H1 (cell line): ENCODE data around the gene TNFSF18. TPM values are rescaled to one million over a fixed set of nuclear protein-coding genes. Genes with fewer than 3 reads are reported as not detected.

ENCODE experiments used
- CTCF ChIA-PET: fragments of 300-600 bp; sonication (Branson Sonifier 250); formaldehyde crosslinking; loops from one replicate; lab custom pipeline; 2021; ENCODE audit not compliant: partially characterized antibody; lab: Charles Lee
- POLR2A ChIA-PET: fragments of 300-600 bp; sonication (Branson Sonifier 250); formaldehyde crosslinking; loops from one replicate; lab custom pipeline; 2021; ENCODE audit warnings: inconsistent platforms; ENCODE audit not compliant: partially characterized antibody; lab: Charles Lee
- DNase-seq, 2 experiments: peaks; one replicate each; pipeline versions ENCODE4 v3.0.0 to v3.0.0-alpha.2; 2010 to 2022; ENCODE audit warnings: low spot score in 2 of 2, low read depth in 1 of 2, mixed read lengths in 1 of 2
- FAIRE-seq: peaks from 2 replicates; lab custom pipeline; 2011; peaks lifted over from hg19 to GRCh38; lab: Jason Lieb, UNC
- H2AFZ ChIP-seq: 2 replicates; pipeline ENCODE4 v1.8.1; 2012; ENCODE audit warnings: low read length, inconsistent platforms
- H2AK5ac ChIP-seq: 2 replicates; pipeline ENCODE4 v1.6.1; 2013; ENCODE audit warnings: low read depth, low read length
- H2BK120ac ChIP-seq: replicated peaks from 2 replicates; pipeline ENCODE3; 2013; ENCODE audit warnings: low read depth, low read length, inconsistent platforms
- H2BK12ac ChIP-seq: 2 replicates; pipeline ENCODE4 v1.6.1; 2013; ENCODE audit warnings: low read depth, low read length
- H2BK15ac ChIP-seq: 2 replicates; pipeline ENCODE4 v1.6.1; 2013; ENCODE audit warnings: low read length
- H2BK20ac ChIP-seq: 2 replicates; pipeline ENCODE4 v1.6.1; 2013; ENCODE audit warnings: low read length
- H2BK5ac ChIP-seq: 2 replicates; pipeline ENCODE4 v1.6.1; 2013; ENCODE audit warnings: low read depth, low read length
- H3K14ac ChIP-seq: 2 replicates; pipeline ENCODE4 v1.6.1; 2013; ENCODE audit warnings: inconsistent platforms; ENCODE audit not compliant: insufficient read length
- H3K18ac ChIP-seq: 2 replicates; pipeline ENCODE4 v1.6.1; 2013; ENCODE audit warnings: low read length; ENCODE audit errors: extremely low read depth
- H3K23ac ChIP-seq: 2 replicates; pipeline ENCODE4 v1.6.1; 2013; ENCODE audit warnings: inconsistent platforms; ENCODE audit not compliant: insufficient read length
- H3K23me2 ChIP-seq: 2 replicates; pipeline ENCODE4 v1.6.1; 2013; ENCODE audit warnings: low read depth, low read length
- H3K27ac ChIP-seq: 2 replicates; pipeline ENCODE4 v1.6.1; 2011; ENCODE audit warnings: low read depth, low read length, inconsistent platforms
- H3K27me3 ChIP-seq, 4 experiments: replicated peaks in 1 of 4; 1 replicate in 1 of 4; 2 replicates in 3 of 4; pipeline versions ENCODE4 v1.6.1 to v1.8.1; 2011 to 2013; ENCODE audit warnings: low read length in 3 of 4, mild to moderate bottlenecking in 3 of 4, inconsistent platforms in 2 of 4, mixed read lengths in 2 of 4, moderate library complexity in 1 of 4; ENCODE audit not compliant: control insufficient read depth in 3 of 4, insufficient read depth in 3 of 4; ENCODE audit errors: extremely low read depth in 1 of 4
- H3K36me3 ChIP-seq, 4 experiments: 2 replicates each; pipeline versions ENCODE4 v1.6.1 to v1.8.1; 2011 to 2013; ENCODE audit warnings: mild to moderate bottlenecking in 4 of 4, low read length in 3 of 4, moderate library complexity in 2 of 4, control low read depth in 1 of 4, inconsistent platforms in 1 of 4; ENCODE audit not compliant: insufficient read depth in 4 of 4, control insufficient read depth in 2 of 4
- H3K4ac ChIP-seq: replicated peaks from 2 replicates; pipeline ENCODE3; 2013; ENCODE audit warnings: low read length, low read depth, mixed read lengths, inconsistent platforms; ENCODE audit not compliant: insufficient read length
- H3K4me1 ChIP-seq, 4 experiments: replicated peaks in 1 of 4; 1 replicate in 1 of 4; 2 replicates in 3 of 4; pipeline versions ENCODE4 v1.6.1 to v1.8.1; 2011 to 2013; ENCODE audit warnings: low read length in 3 of 4, inconsistent platforms in 2 of 4, mixed read lengths in 1 of 4; ENCODE audit not compliant: insufficient read depth in 4 of 4, control insufficient read depth in 3 of 4
- H3K4me2 ChIP-seq, 2 experiments: 2 replicates each; pipeline versions ENCODE4 v1.6.1 to v1.8.1; 2011 to 2013; ENCODE audit warnings: low read depth in 2 of 2, low read length in 2 of 2, control low read depth in 1 of 2, inconsistent platforms in 1 of 2, mild to moderate bottlenecking in 1 of 2; ENCODE audit not compliant: insufficient read depth in 1 of 2
- H3K4me3 ChIP-seq, 4 experiments: fragments of 200-600, 300-600 bp in 1 of 4; sonication (generic), shearing (Covaris generic), sonication (Bioruptor Twin) in 1 of 4; 2 replicates each; pipeline versions ENCODE4 v1.5.1 to v1.8.1; 2011 to 2016; ENCODE audit warnings: low read length in 4 of 4, low read depth in 3 of 4, control low read depth in 2 of 4, inconsistent platforms in 2 of 4, mild to moderate bottlenecking in 2 of 4, mixed read lengths in 1 of 4, moderate library complexity in 1 of 4; ENCODE audit not compliant: insufficient read depth in 2 of 4; ENCODE audit errors: extremely low read depth in 1 of 4
- H3K56ac ChIP-seq: replicated peaks from 2 replicates; pipeline ENCODE3; 2013; ENCODE audit warnings: low read depth, mild to moderate bottlenecking, mixed read lengths, low read length, inconsistent platforms; ENCODE audit not compliant: insufficient read length
- H3K79me1 ChIP-seq: 2 replicates; pipeline ENCODE4 v1.6.1; 2013; ENCODE audit warnings: low read depth, low read length, control low read depth
- H3K79me2 ChIP-seq, 2 experiments: 2 replicates each; pipeline versions ENCODE4 v1.6.1 to v1.8.1; 2012 to 2013; ENCODE audit warnings: low read length in 2 of 2, mild to moderate bottlenecking in 2 of 2, inconsistent platforms in 1 of 2; ENCODE audit not compliant: insufficient read depth in 2 of 2, control insufficient read depth in 1 of 2
- H3K9ac ChIP-seq, 4 experiments: replicated peaks in 1 of 4; 1 replicate in 1 of 4; 2 replicates in 3 of 4; pipeline versions ENCODE4 v1.6.1 to v1.8.1; 2011 to 2013; ENCODE audit warnings: low read depth in 3 of 4, low read length in 3 of 4, control low read depth in 2 of 4, mild to moderate bottlenecking in 2 of 4, moderate library complexity in 2 of 4, inconsistent platforms in 1 of 4; ENCODE audit errors: extremely low read depth in 1 of 4
- H3K9me3 ChIP-seq, 2 experiments: 2 replicates each; pipeline versions ENCODE4 v1.6.1 to v1.8.1; 2012 to 2013; ENCODE audit warnings: mild to moderate bottlenecking in 2 of 2, moderate library complexity in 2 of 2, control low read depth in 1 of 2, inconsistent platforms in 1 of 2, low read depth in 1 of 2, low read length in 1 of 2, mixed read lengths in 1 of 2; ENCODE audit not compliant: insufficient read depth in 2 of 2
- H4K20me1 ChIP-seq, 2 experiments: replicated peaks in 1 of 2; 2 replicates each; pipeline versions ENCODE3 to v1.8.1; 2011 to 2013; ENCODE audit warnings: inconsistent platforms in 2 of 2, low read length in 2 of 2, mild to moderate bottlenecking in 1 of 2; ENCODE audit not compliant: insufficient read depth in 2 of 2, control insufficient read depth in 1 of 2
- H4K5ac ChIP-seq: 2 replicates; pipeline ENCODE4 v1.6.1; 2013; ENCODE audit warnings: low read length, low read depth, mixed read lengths, inconsistent platforms; ENCODE audit not compliant: insufficient read length
- H4K8ac ChIP-seq: 2 replicates; pipeline ENCODE4 v1.8.0; 2013; ENCODE audit warnings: mild to moderate bottlenecking, moderate library complexity, low read length, inconsistent platforms; ENCODE audit not compliant: insufficient read depth; ENCODE audit errors: extremely low read depth
- H4K91ac ChIP-seq: replicated peaks from 2 replicates; pipeline ENCODE3; 2013; ENCODE audit warnings: low read length, mixed read lengths, inconsistent platforms; ENCODE audit not compliant: insufficient read length
- BCL11A ChIP-seq, 2 experiments: IDR thresholded peaks; one replicate each; pipeline ENCODE4 v1.6.1; 2011; ENCODE audit warnings: low read depth in 2 of 2, low read length in 2 of 2, mild to moderate bottlenecking in 2 of 2
- CBX5 ChIP-seq: fragments of 300-800, 300-1000 bp; sonication (generic); IDR thresholded peaks from 2 replicates; pipeline ENCODE4 v1.7.1; 2016; ENCODE audit warnings: antibody characterized with exemption, low read length, low read depth
- CEBPB ChIP-seq: IDR thresholded peaks from 2 replicates; pipeline ENCODE4 v1.6.1; 2012; ENCODE audit warnings: low read depth, low read length
- SAP30 ChIP-seq: fragments of 300-600 bp; sonication (generic); IDR thresholded peaks from 2 replicates; pipeline ENCODE4 v1.7.1; 2012; ENCODE audit warnings: low read length, moderate library complexity, mild to moderate bottlenecking, inconsistent platforms; ENCODE audit not compliant: insufficient read depth, insufficient replicate concordance
- WGBS, 2 experiments: shearing (Covaris generic) in 1 of 2; methylation state at CpG; one replicate each; pipeline versions ENCODE4 v1.1.6 to v1.1.7; 2013 to 2015; ENCODE audit warnings: low lambda C conversion rate in 2 of 2, mixed read lengths in 2 of 2, inconsistent platforms in 1 of 2, low coverage in 1 of 2, missing lambda C conversion rate in 1 of 2; ENCODE audit not compliant: insufficient replicate concordance in 2 of 2, insufficient coverage in 1 of 2, insufficient read length in 1 of 2; ENCODE audit errors: extremely low coverage in 1 of 2, missing lambda C conversion rate in 1 of 2; 5-methylcytosine and 5-hydroxymethylcytosine counted together
- polyA plus RNA-seq, 7 experiments: library from polyadenylated mRNA; depleted of rRNA in 3 of 7; stranded (reverse) in 5 of 7; unstranded in 2 of 7; fragments of >200 nt in 5 of 7; fragments of 200-250 nt in 2 of 7; gene quantifications; 1 replicate in 5 of 7; 2 replicates in 1 of 7; 4 replicates in 1 of 7; pipeline versions ENCODE4 v1.2.1 to v1.2.3, GENCODE V29; 2011 to 2013; ENCODE audit warnings: missing spikeins in 2 of 7, mixed read lengths in 2 of 7
- total RNA-seq: library from RNA; stranded (reverse); fragmentation: NEBNext Ultra II Directional; extraction: Animal tissue kit (Norgen Biotek cat#: 25700); gene quantifications from 2 replicates; pipeline ENCODE4 v1.2.1, GENCODE V29; 2021

Gene TNFSF18
- total and polyA plus RNA-seq, 2 of the 8 experiments (the other 6 are each of a cell fraction or from before 2014, with no cell fraction given) = not detected

DNA sequence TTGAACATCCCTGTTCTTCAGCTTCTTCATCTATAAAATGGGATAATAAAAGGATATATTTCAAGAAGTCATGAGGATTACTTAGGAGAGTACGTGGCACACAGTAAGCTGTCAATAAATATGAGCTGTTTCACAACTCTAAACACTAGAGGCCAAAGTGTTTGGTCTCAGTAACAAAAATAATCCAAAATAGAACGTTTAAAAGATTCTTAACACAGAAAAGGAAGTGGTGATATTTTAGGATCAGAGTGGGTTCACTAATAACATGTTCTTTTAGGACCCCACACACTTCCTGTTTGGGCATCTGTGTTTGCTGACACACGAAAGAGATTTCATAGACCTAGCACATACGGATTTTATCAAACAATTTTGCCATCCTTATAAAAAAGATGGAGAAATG, 32.9 kb downstream of the TNFSF18 start:
- H3K56ac ChIP-seq = no peak overlapping the region
- FAIRE-seq (no peak), DNase-seq (no peak)
- H4K5ac ChIP-seq = no peak overlapping the region
- no peak overlapping the region for H3K4me3 ChIP-seq
- no peaks in the 10 kb centered on the region for H3K4me1 ChIP-seq
- H4K91ac ChIP-seq = no peak overlapping the region
- H2AFZ ChIP-seq = no peak overlapping the region
- ChIA-PET CTCF (interaction anchor here (0.5 kb wide), 1 partner anchor 19 kb away, joined by 3 read pairs; no protein-coding TSS in a partner anchor), POLR2A (no interaction called here)
- no peak overlapping the region for H3K4me2 ChIP-seq
- H3K27me3 ChIP-seq = no peaks in the 10 kb centered on the region
- H4K20me1 ChIP-seq = no peaks in the 10 kb centered on the region
- no peak overlapping the region for H2BK5ac ChIP-seq
- no peak overlapping the region for H3K9ac ChIP-seq
- H3K27ac ChIP-seq = no peak overlapping the region
- no peaks in the 10 kb centered on the region for H3K36me3 ChIP-seq
- 92% methylated on average over 4 of the region's 4 CpGs; no CpG with 5 or more reads in 1 of the 2 experiments for WGBS, 2 experiments
- H3K14ac ChIP-seq = no peak overlapping the region
- H3K9me3 ChIP-seq = no peaks in the 10 kb centered on the region
- H3K23me2 ChIP-seq = no peaks in the 10 kb centered on the region
- no peak overlapping the region for H2BK15ac ChIP-seq
- H3K4ac ChIP-seq = no peak overlapping the region
- no peak overlapping the region for H2AK5ac ChIP-seq
- no peaks in the 10 kb centered on the region for H3K79me1 ChIP-seq
- no peak overlapping the region for H3K18ac ChIP-seq
- no peak overlapping the region for H4K8ac ChIP-seq
- no peak overlapping the region for H2BK12ac ChIP-seq
- H2BK120ac ChIP-seq = no peak overlapping the region
- no peaks in the 10 kb centered on the region for H3K79me2 ChIP-seq
- TF ChIP-seq CEBPB (no peak), SAP30 (no peak), CBX5 (no peak), BCL11A (IDR thresholded peaks at IDR 0.05; ENCODE audit: low read depth in 2 of 2, low read length in 2 of 2) (no peak)
- no peak overlapping the region for H3K23ac ChIP-seq
- no peak overlapping the region for H2BK20ac ChIP-seq
